ENCODE results near the gene HOXD1. TPM values are rescaled to one million over a fixed set of nuclear protein-coding genes. Genes with fewer than 3 reads are reported as not detected.

The HOXD1 gene
- total RNA-seq, 2 donors from 2014 or later: 0.18 TPM

GRCh38 chr2:176169711-176170110 is 18.8 kb upstream of the HOXD1 start:
- Mint-ChIP-seq H3K27ac (no peak overlapping the region), H3K4me3 (no peak overlapping the region), H3K36me3 (ENCODE audit: low read depth) (no peaks in the 10 kb centered on the region), H3K4me1 (peaks cover 14% of the 10 kb centered on the region), H3K9me3 (no peaks in the 10 kb centered on the region), H3K27me3 (ENCODE audit: insufficient read depth) (peaks cover 100% of the 10 kb centered on the region)
- peaks cover 100% of the 10 kb centered on the region for H3K27me3 ChIP-seq (ENCODE audit: control insufficient read depth, insufficient read depth, low read length, poor library complexity, severe bottlenecking)
- H3K4me3 ChIP-seq (ENCODE audit: low read length): no peak overlapping the region
- H3K36me3 ChIP-seq (ENCODE audit: control insufficient read depth, insufficient read depth, low read length): no peaks in the 10 kb centered on the region
- H3K9me3 ChIP-seq (ENCODE audit: control insufficient read depth, low read length): no peaks in the 10 kb centered on the region
- WGBS, 2 experiments (ENCODE audit: insufficient coverage in 1 of 2, insufficient read length in 1 of 2): 45 to 80% methylated on average over 2 of the region's 2 CpGs
- no peak for TF ChIP-seq CTCF (conservative IDR thresholded peaks at IDR 0.05)
- no peak overlapping the region for H3K9ac ChIP-seq (ENCODE audit: extremely low read depth, low read length, poor library complexity, severe bottlenecking)
- no peak overlapping the region for H3K27ac ChIP-seq (ENCODE audit: low read depth, low read length)
- no peak for DNase-seq
- peaks cover 11% of the 10 kb centered on the region for H3K4me1 ChIP-seq (ENCODE audit: control insufficient read depth, insufficient read depth, low read length)

GRCh38 chr2:176170602-176171305 is 17.7 kb upstream of the HOXD1 start:
- Histone ChIP-seq H3K4me1 (ENCODE audit: control insufficient read depth, insufficient read depth, low read length) (peaks cover 16% of the 10 kb centered on the region), H3K27me3 (ENCODE audit: control insufficient read depth, insufficient read depth, low read length, poor library complexity, severe bottlenecking) (peaks cover 100% of the 10 kb centered on the region), H3K4me3 (ENCODE audit: low read length) (no peak overlapping the region), H3K36me3 (ENCODE audit: control insufficient read depth, insufficient read depth, low read length) (no peaks in the 10 kb centered on the region), H3K9ac (ENCODE audit: extremely low read depth, low read length, poor library complexity, severe bottlenecking) (no peak overlapping the region), H3K27ac (ENCODE audit: low read depth, low read length) (no peak overlapping the region), H3K9me3 (ENCODE audit: control insufficient read depth, low read length) (no peaks in the 10 kb centered on the region)
- no peak overlapping the region for H3K4me3 Mint-ChIP-seq
- TF ChIP-seq CTCF (conservative IDR thresholded peaks at IDR 0.05): no peak
- 44 to 83% methylated on average over 1 of the region's 1 CpG for WGBS, 2 experiments (ENCODE audit: insufficient coverage in 1 of 2, insufficient read length in 1 of 2)
- H3K27ac Mint-ChIP-seq: no peak overlapping the region
- H3K36me3 Mint-ChIP-seq (ENCODE audit: low read depth): no peaks in the 10 kb centered on the region
- peaks cover 24% of the 10 kb centered on the region for H3K4me1 Mint-ChIP-seq
- DNase-seq: no peak
- no peaks in the 10 kb centered on the region for H3K9me3 Mint-ChIP-seq
- H3K27me3 Mint-ChIP-seq (ENCODE audit: insufficient read depth): peaks cover 100% of the 10 kb centered on the region

DNA sequence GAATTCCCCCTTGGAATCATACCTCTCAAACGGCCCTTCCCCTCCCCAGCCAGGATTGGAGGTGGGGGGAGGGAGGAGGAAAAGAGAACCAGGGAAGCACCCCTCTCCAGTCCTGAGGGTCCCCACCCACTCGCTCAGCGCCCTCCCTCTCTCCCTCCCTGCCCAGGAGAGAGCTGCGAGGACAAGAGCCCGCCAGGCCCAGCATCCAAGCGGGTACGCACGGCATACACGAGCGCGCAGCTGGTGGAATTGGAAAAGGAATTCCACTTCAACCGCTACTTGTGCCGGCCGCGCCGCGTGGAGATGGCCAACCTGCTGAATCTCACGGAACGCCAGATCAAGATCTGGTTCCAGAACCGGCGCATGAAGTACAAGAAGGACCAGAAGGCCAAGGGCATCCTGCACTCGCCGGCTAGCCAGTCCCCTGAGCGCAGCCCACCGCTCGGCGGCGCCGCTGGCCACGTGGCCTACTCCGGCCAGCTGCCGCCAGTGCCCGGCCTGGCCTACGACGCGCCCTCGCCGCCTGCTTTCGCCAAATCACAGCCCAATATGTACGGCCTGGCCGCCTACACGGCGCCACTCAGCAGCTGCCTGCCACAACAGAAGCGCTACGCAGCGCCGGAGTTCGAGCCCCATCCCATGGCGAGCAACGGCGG is 17.0 kb upstream of the HOXD1 start:
- Mint-ChIP-seq H3K4me3 (peak overlapping the region; percentile 45), H3K4me1 (peaks cover 27% of the 10 kb centered on the region), H3K27ac (no peak overlapping the region), H3K27me3 (ENCODE audit: insufficient read depth) (peaks cover 100% of the 10 kb centered on the region), H3K36me3 (ENCODE audit: low read depth) (no peaks in the 10 kb centered on the region), H3K9me3 (no peaks in the 10 kb centered on the region)
- DNase-seq: peak; percentile 85
- H3K27ac ChIP-seq (ENCODE audit: low read depth, low read length): no peak overlapping the region
- H3K36me3 ChIP-seq (ENCODE audit: control insufficient read depth, insufficient read depth, low read length): no peaks in the 10 kb centered on the region
- WGBS, 2 experiments (ENCODE audit: insufficient coverage in 1 of 2, insufficient read length in 1 of 2): 8 to 9% methylated on average over 26 to 50 of the region's 51 CpGs
- no peak overlapping the region for H3K9ac ChIP-seq (ENCODE audit: extremely low read depth, low read length, poor library complexity, severe bottlenecking)
- TF ChIP-seq CTCF (conservative IDR thresholded peaks at IDR 0.05): peak; percentile 21
- H3K27me3 ChIP-seq (ENCODE audit: control insufficient read depth, insufficient read depth, low read length, poor library complexity, severe bottlenecking): peaks cover 100% of the 10 kb centered on the region
- no peak overlapping the region for H3K4me3 ChIP-seq (ENCODE audit: low read length)
- H3K4me1 ChIP-seq (ENCODE audit: control insufficient read depth, insufficient read depth, low read length): peaks cover 16% of the 10 kb centered on the region
- H3K9me3 ChIP-seq (ENCODE audit: control insufficient read depth, low read length): no peaks in the 10 kb centered on the region
